Activated T-helper 2 cell treated with anti-CD3 and anti-CD28 coated beads, Interferon-gamma antibody, Interleukin-2, Interleukin-4, amounts not matched to agents 10 μg/mL and 5 μg/mL and 100 μg/mL, durations not matched to agents 14 hours and 24 hours and 36 hours (primary cell): Measurements from ENCODE around the gene NOL11. TPM values are rescaled to one million over a fixed set of nuclear protein-coding genes. Genes with fewer than 3 reads are reported as not detected.
"Not testable (repeated sequence)": the region's sequence is repeated elsewhere in the genome, so short reads cannot be mapped to it uniquely, and the experiment has no call there.

ENCODE experiments used
- DNase-seq: peaks from one replicate; pipeline ENCODE4 v3.0.0; 2021; ENCODE audit warnings: low spot score
- H3K27ac Mint-ChIP-seq: one replicate; pipeline ENCODE4 v1.8.0; 2021; ENCODE audit warnings: mixed read lengths
- H3K27me3 Mint-ChIP-seq: one replicate; pipeline ENCODE4 v1.8.0; 2021; ENCODE audit warnings: low read depth, mixed read lengths
- H3K36me3 Mint-ChIP-seq: one replicate; pipeline ENCODE4 v1.8.0; 2021; ENCODE audit warnings: low read depth, mixed read lengths
- H3K4me1 Mint-ChIP-seq: one replicate; pipeline ENCODE4 v1.8.0; 2021; ENCODE audit warnings: low read depth, mixed read lengths
- H3K4me3 Mint-ChIP-seq: one replicate; pipeline ENCODE4 v1.8.0; 2021; ENCODE audit warnings: low read depth, mild to moderate bottlenecking, moderate library complexity, mixed read lengths
- H3K9me3 Mint-ChIP-seq: one replicate; pipeline ENCODE4 v1.8.0; 2021; ENCODE audit warnings: mixed read lengths
- intact Hi-C: fragments of 100-400 bp; cut with micrococcal nuclease; formaldehyde crosslinking; loops from one replicate; pipeline ENCODE4 v1.15.1; 2023
- total RNA-seq: library from RNA; stranded (reverse); gene quantifications from 2 replicates; pipeline ENCODE4 v1.2.3, GENCODE V29; 2022

NOL11 gene
- total RNA-seq, 1 donor from 2014 or later: 96.2 TPM

DNA sequence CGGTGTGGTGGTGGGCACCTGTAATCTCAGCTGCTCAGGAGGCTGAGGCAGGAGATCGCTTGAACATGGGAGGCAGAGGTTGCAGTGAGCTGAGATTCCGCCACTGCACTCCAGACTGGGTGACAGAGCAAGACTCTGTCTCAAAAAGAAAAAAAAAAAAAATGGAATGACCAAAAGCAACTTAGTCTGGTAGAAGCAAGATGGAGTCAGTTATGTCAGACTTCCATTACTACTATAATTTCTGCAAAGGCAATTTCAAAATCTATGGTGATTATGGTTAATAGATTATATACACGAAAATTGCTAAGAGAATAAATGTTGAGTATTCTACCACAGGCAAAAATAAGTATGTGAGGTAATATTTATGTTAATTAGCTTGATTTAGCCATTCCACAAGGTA is 32.3 kb downstream of the NOL11 start:
- intact Hi-C loops: no loop called here
- DNase-seq: no peak
- Mint-ChIP-seq H3K27ac (no peak overlapping the region), H3K4me1 (no peaks in the 10 kb centered on the region), H3K4me3 (no peak overlapping the region), H3K36me3 (peaks cover 52% of the 10 kb centered on the region), H3K9me3 (no peaks in the 10 kb centered on the region), H3K27me3 (no peaks in the 10 kb centered on the region)

DNA sequence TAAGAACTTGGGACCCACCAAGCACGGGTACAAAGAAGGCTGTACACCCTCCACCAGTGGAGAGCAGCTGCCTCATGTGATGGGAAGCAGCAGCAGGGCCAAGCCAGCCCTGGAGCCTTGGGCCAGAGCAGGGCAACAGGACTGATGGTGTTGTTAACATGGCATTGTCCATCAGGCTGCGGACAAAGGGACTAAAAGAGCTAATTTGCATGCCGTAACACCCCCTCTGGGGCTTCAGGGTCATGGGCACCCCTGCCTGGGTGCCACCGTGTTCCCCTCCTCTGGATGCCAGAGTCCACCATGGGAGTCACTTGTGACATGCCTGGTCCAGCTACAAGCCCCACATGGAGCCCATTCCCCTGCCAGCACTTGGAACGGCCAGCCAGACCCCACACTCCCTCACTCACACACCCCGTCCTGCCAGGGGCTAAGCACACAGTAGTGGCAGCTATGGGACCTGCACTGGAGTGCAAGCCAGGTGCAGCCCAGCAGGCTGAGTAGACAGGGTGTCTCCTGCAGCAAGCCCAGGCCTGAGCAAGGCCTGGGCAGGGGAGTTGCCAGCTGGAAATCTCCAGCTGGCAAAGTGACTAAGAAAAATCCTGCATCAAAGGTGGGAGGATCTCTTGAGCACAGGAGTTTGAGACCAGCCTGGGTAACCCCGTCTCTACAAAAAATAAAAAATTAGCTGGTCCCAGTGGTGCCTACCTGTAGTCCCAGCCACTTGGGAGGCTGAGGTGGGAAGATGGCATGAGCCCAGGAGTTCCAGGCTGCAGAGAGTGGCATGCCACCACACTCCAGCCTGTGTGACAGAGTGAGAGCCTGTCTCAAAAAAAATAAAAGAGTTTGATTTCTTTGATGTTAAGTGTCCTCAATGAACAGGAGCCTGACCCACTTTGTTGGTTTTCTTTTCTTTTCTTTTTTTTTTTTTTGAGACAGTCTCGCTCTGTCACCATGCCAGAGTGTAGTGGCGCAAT is 33.7 kb downstream of the NOL11 start:
- H3K36me3 Mint-ChIP-seq: peaks cover 48% of the 10 kb centered on the region
- intact Hi-C loops: no loop called here

DNA sequence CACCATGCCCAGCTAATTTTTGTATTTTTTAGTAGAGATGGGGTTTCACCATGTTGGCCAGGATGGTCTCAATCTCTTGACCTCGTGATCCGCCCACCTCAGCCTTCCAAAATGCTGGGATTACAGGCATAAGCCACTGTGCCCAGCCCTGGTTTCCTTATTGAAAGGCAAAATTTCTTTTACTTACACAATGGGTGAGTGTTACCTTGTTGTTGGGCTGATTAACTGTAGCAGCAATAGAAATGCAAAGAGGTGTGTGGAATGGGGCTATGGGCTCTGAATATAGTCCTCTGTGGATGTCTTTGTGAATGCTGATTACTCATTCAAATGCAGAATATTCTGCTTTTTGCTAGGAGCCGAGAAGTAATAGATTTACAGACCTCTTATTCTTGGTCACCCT is 34.4 kb downstream of the NOL11 start:
- H3K27me3 Mint-ChIP-seq, DNase-seq, intact Hi-C loops, H3K27ac Mint-ChIP-seq, H3K4me1 Mint-ChIP-seq, H3K4me3 Mint-ChIP-seq, H3K9me3 Mint-ChIP-seq: not testable (repeated sequence)
- H3K36me3 Mint-ChIP-seq: peaks cover 44% of the 10 kb centered on the region

More for the DNA sequence above, 33.7 kb downstream of the NOL11 start:
- H3K4me3 Mint-ChIP-seq: no peak overlapping the region
- no peak overlapping the region for H3K27ac Mint-ChIP-seq
- DNase-seq: no peak
- no peaks in the 10 kb centered on the region for H3K9me3 Mint-ChIP-seq
- no peaks in the 10 kb centered on the region for H3K4me1 Mint-ChIP-seq
- H3K27me3 Mint-ChIP-seq: no peaks in the 10 kb centered on the region

DNA sequence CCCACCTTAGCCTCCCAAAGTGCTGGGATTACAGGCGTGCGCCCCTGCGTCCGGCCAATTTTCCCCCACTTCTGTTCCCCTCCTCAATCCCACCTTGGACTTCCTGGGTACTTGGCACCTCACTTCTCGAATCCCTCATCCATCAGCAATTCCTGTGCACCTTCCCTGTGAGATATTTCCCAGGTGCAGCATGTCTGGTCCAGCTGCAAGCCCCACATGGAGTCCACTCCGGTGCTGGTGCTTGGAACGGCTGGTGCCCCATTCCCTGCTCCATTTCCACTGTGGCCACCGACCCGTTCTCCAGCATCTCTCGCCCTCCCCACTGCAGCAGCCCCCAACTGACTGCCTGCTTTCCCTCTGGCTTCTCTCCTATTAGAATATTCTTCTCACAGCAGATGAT is 35.3 kb downstream of the NOL11 start:
- intact Hi-C loops: no loop called here
- peaks cover 35% of the 10 kb centered on the region for H3K36me3 Mint-ChIP-seq
- H3K4me1 Mint-ChIP-seq: no peaks in the 10 kb centered on the region
- DNase-seq: no peak
- no peak overlapping the region for H3K4me3 Mint-ChIP-seq
- no peaks in the 10 kb centered on the region for H3K27me3 Mint-ChIP-seq
- no peak overlapping the region for H3K27ac Mint-ChIP-seq
- no peaks in the 10 kb centered on the region for H3K9me3 Mint-ChIP-seq

DNA sequence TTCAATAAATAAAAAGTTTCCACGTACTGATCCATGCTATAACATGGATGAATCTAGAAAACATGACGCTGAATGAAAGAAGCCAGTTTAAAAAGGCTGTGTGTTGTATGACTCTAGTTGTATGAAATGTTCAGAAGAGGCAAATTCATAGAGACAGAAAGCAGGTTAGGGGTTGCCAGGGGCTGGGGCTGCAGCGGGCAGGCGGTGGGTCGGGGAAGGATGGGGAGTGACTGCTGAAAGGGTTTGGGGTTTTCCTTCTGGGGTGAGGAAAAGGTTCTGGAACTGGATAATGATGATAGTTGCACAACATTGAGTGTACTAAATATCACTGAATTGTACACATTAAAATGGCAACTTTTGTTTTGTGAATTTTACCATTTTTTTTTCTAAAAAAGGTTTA is 36.3 kb downstream of the NOL11 start:
- H3K27ac Mint-ChIP-seq: no peak overlapping the region
- H3K4me1 Mint-ChIP-seq: no peaks in the 10 kb centered on the region
- H3K9me3 Mint-ChIP-seq: no peaks in the 10 kb centered on the region
- H3K27me3 Mint-ChIP-seq: no peaks in the 10 kb centered on the region
- intact Hi-C loops: no loop called here
- H3K4me3 Mint-ChIP-seq: no peak overlapping the region
- DNase-seq: no peak
- peaks cover 25% of the 10 kb centered on the region for H3K36me3 Mint-ChIP-seq

DNA sequence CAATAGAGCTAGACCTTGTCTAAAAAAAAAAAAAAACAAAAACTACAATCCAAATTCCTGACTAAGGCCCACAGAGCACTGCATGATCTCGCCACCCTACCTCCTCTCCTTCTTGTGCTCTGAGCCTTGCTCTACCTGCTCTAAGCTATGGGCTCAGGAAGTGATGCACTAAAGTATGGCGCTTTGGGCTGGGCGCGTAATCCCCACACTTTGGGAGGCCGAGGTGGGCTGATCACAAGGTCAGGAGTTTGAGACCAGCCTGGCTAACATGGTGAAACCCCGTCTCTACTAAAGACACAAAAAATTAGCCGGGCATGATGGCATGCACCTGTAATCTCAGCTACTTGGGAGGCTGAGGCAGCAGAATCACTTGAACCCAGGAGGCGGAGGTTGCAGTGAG is 37.0 kb downstream of the NOL11 start:
- H3K27ac Mint-ChIP-seq, H3K4me3 Mint-ChIP-seq, H3K27me3 Mint-ChIP-seq, H3K9me3 Mint-ChIP-seq, DNase-seq, intact Hi-C loops, H3K4me1 Mint-ChIP-seq: not testable (repeated sequence)
- peaks cover 20% of the 10 kb centered on the region for H3K36me3 Mint-ChIP-seq

DNA sequence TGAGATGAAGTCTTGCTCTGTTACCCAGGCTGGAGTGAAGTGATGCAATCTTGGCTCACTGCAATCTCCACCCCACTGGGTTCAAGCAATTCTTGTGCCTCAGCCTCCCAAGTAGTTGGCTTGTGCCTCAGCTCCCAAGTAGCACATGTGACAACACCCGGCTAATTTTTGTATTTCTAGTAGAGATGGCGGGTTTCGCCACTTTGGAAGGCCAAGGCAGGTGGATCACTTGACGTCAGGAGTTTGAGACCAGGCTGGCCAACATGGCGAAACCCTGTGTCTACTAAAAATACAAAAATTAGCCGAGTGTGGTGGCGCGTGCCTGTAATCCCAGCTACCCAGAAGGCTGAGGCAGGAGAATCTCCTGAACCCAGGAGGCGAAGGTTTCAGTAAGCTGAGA is 39.0 kb downstream of the NOL11 start:
- H3K27ac Mint-ChIP-seq, H3K36me3 Mint-ChIP-seq, H3K4me1 Mint-ChIP-seq, DNase-seq, H3K4me3 Mint-ChIP-seq, H3K27me3 Mint-ChIP-seq, intact Hi-C loops, H3K9me3 Mint-ChIP-seq: not testable (repeated sequence)

DNA sequence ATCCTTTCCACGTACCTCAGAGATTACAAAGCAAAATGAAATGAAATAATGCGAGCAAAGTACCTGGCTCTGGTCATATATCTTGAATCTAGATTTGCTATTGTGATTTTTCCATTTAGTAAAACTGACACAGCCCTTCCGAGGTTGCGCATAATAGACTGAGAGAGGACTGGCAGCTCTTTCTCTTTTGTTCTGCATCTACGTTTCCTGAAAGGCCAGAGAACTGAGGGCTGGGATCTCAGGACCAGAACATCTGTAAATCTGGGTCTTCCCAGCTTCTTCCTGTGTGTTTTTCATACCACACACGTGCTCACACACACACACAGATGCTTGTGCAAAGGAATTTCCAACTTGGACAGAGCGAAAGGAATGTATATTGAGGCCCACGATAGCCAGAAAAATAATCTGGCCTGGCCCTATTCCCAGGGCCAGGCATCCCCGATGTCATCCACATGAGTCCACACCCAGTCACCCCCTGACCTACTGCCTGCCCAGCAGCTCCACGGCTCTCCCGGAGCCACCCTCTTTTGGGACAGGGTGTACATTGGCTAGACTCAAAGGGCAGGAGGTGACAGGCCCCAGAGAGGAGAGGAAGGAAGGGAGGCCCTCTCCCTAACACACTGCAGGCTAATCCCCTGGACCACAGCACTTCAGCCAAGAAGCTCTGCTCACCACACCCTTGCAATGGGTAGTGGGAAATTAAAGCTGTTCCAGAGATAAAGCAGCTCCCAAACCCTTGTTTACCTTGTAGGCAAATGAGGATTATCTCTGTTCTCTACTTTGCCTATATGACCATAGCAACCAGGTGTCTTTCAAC is 41.8 kb downstream of the NOL11 start:
- H3K36me3 Mint-ChIP-seq: peaks cover 2% of the 10 kb centered on the region
- H3K4me1 Mint-ChIP-seq: no peaks in the 10 kb centered on the region
- H3K27ac Mint-ChIP-seq: no peak overlapping the region
- no peak for DNase-seq
- H3K4me3 Mint-ChIP-seq: no peak overlapping the region
- intact Hi-C loops: no loop called here
- no peaks in the 10 kb centered on the region for H3K9me3 Mint-ChIP-seq
- H3K27me3 Mint-ChIP-seq: no peaks in the 10 kb centered on the region

DNA sequence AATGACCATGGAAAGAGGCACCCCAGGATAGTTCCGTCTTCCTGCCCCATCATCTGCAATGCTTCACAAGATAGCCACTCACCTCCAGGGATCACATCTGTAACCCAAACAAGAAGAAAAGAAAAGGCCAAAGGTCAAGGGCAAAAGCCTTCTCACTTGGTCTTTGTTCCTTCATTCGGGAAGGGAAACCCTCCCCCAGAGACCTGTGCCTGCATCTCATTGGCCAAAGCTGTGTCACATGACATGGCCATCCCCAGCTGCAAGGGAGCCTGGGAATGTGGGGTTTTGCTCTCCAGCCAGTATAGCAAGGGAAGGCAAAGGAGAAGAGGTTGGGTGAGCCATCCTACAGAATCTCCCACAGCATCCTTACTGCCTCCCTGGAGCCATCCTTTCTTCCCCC is 47.9 kb downstream of the NOL11 start:
- Mint-ChIP-seq H3K36me3 (no peaks in the 10 kb centered on the region), H3K4me1 (no peaks in the 10 kb centered on the region), H3K4me3 (no peak overlapping the region), H3K27me3 (no peaks in the 10 kb centered on the region), H3K9me3 (no peaks in the 10 kb centered on the region), H3K27ac (no peak overlapping the region)
- intact Hi-C loops: no loop called here
- DNase-seq: no peak

DNA sequence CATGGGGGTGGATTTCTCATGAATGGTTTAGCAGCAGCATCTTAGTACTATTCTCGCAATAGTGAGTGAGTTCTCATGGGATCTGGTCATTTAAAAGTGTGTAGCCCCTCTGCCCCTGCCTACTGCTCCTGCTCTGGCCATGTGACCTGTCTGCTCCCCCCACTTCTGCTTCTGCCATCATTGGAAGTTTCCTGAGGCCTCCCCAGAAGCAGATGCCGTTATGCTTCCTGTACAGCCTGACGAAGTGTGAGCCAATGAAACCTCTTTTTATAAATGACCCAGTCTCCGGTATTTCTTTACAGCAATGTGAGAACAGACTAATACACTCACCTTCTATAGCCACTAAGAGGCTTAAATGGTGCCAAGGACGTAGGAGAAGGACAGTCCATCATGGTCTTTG is 51.5 kb downstream of the NOL11 start:
- Mint-ChIP-seq H3K36me3 (no peaks in the 10 kb centered on the region), H3K9me3 (no peaks in the 10 kb centered on the region)

DNA sequence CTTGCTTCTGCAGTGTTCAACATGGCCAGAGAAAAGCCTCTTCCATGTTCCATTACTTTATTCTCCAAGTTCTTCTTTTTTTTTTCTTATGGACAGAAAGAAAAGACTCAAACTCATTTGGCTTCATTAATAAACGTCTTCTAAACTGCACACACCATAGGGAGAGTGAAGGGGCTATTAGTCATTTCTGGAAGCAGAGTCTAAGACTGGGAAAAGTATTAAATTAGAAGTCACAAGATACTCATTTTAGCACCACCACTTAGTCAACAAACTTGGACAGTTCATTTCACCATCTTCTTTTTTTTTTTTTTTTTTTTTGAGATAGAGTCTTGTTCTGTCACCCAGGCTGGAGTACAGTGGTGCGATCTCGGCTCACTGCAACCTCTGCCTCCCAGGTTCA is 52.8 kb downstream of the NOL11 start:
- Mint-ChIP-seq H3K4me3 (no peak overlapping the region), H3K27ac (no peak overlapping the region), H3K27me3 (peaks cover 2% of the 10 kb centered on the region), H3K9me3 (no peaks in the 10 kb centered on the region), H3K4me1 (no peaks in the 10 kb centered on the region), H3K36me3 (no peaks in the 10 kb centered on the region)
- intact Hi-C loops: no loop called here
- no peak for DNase-seq

More for the DNA sequence above, 51.5 kb downstream of the NOL11 start:
- H3K4me1 Mint-ChIP-seq: no peaks in the 10 kb centered on the region
- H3K27ac Mint-ChIP-seq: no peak overlapping the region
- intact Hi-C loops: no loop called here
- DNase-seq: no peak
- H3K4me3 Mint-ChIP-seq: no peak overlapping the region
- H3K27me3 Mint-ChIP-seq: peaks cover 2% of the 10 kb centered on the region

DNA sequence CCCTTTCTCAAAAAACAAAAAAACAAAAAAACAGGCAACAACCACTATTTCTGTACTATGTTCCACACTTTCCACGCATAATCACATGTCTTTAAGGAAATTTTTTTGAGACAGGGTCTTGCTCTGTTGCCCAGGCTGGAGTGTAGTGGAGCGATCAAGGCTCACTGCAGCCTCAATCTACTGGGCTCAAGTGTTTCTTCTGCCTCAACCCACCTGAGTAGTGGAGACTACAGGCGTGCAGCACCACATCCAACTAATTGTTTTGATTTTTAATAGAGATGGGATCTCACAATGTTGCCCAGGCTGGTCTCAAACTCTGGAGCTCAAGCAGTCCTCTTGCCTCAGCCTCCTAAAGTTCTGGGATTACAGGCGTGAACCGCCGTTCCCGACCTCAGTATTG is 54.9 kb downstream of the NOL11 start:
- H3K27me3 Mint-ChIP-seq: peaks cover 2% of the 10 kb centered on the region
- no peaks in the 10 kb centered on the region for H3K36me3 Mint-ChIP-seq
- DNase-seq: no peak
- H3K9me3 Mint-ChIP-seq: no peaks in the 10 kb centered on the region
- H3K4me3 Mint-ChIP-seq: no peak overlapping the region
- no peaks in the 10 kb centered on the region for H3K4me1 Mint-ChIP-seq
- H3K27ac Mint-ChIP-seq: no peak overlapping the region
- intact Hi-C loops: no loop called here

DNA sequence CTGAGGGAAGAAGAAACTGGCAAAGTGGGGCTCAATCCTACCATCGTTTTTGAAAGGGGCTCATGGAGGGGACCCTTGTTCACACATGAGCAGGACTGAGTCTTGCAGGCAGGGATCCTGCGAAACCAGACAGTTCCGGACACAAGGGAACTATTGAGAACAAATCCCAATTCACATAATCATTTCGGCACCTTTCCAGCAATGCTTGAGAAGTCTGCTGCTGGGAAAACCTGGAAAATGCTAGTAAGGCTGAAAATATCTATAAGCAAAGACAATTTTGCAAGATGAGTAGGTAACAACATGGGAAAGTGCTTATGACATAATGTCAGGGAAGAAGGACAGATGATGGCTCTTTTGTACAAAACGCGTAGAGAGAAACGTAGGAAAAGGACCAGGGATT is 55.5 kb downstream of the NOL11 start:
- no peak for DNase-seq
- no peaks in the 10 kb centered on the region for H3K36me3 Mint-ChIP-seq
- intact Hi-C loops: no loop called here
- H3K9me3 Mint-ChIP-seq: no peaks in the 10 kb centered on the region
- H3K4me1 Mint-ChIP-seq: no peaks in the 10 kb centered on the region
- no peak overlapping the region for H3K4me3 Mint-ChIP-seq
- no peak overlapping the region for H3K27ac Mint-ChIP-seq
- peaks cover 2% of the 10 kb centered on the region for H3K27me3 Mint-ChIP-seq
